Gastrocnemius medialis (tissue), 4 donors: ENCODE measurements around the gene KCNQ1. TPM values are rescaled to one million over a fixed set of nuclear protein-coding genes. Genes with fewer than 3 reads are reported as not detected.

ENCODE experiments used
- ATAC-seq, 2 donors: fragments of 150-250 bp; one replicate each; pipeline ENCODE4 v1.9.1; 2016
- DNase-seq, 2 donors: peaks; one replicate each; pipeline ENCODE4 v3.0.0-alpha.2; 2019
- H3K27ac ChIP-seq, 4 donors: fragments of 200-600 bp; sonication (generic); 1 replicate in 1 of 4; 2 replicates in 3 of 4; pipeline ENCODE4 v1.5.1; 2016 to 2018; ENCODE audit warnings: mild to moderate bottlenecking in 2 of 4, moderate library complexity in 1 of 4
- H3K27me3 ChIP-seq, 3 donors: fragments of 200-600 bp; sonication (generic) in 2 of 3; 1 replicate in 1 of 3; 2 replicates in 2 of 3; pipeline versions ENCODE4 v1.5.1 to v1.6.0; 2016 to 2019; ENCODE audit warnings: mild to moderate bottlenecking in 1 of 3, moderate library complexity in 1 of 3
- H3K36me3 ChIP-seq, 2 donors: fragments of 200-600 bp; sonication (generic) in 1 of 2; one replicate each; pipeline ENCODE4 v1.5.1; 2017 to 2018
- H3K4me1 ChIP-seq, 2 donors: fragments of 200-600 bp; sonication (generic) in 1 of 2; one replicate each; pipeline ENCODE4 v1.5.1; 2016 to 2017; ENCODE audit warnings: mild to moderate bottlenecking in 2 of 2
- H3K4me3 ChIP-seq, 4 donors: fragments of 200-600 bp; sonication (generic) in 3 of 4; 1 replicate in 1 of 4; 2 replicates in 3 of 4; pipeline ENCODE4 v1.5.1; 2016 to 2019; ENCODE audit warnings: mild to moderate bottlenecking in 2 of 4
- H3K9me3 ChIP-seq, 3 donors: fragments of 200-600 bp; sonication (generic) in 2 of 3; 1 replicate in 1 of 3; 2 replicates in 2 of 3; pipeline ENCODE4 v1.5.1; 2016 to 2019
- CTCF ChIP-seq, 5 experiments: fragments of 450-650 bp in 3 of 5; fragments of 200-600 bp in 2 of 5; sonication (generic) in 2 of 5; IDR thresholded peaks in 4 of 5; conservative IDR thresholded peaks in 1 of 5; 1 replicate in 4 of 5; 2 replicates in 1 of 5; pipeline ENCODE4 v1.5.1; 2016 to 2019; ENCODE audit warnings: antibody characterized with exemption in 5 of 5, mild to moderate bottlenecking in 3 of 5, moderate library complexity in 3 of 5
- POLR2A ChIP-seq, 2 donors: fragments of 450-650 bp; IDR thresholded peaks; one replicate each; pipeline ENCODE4 v1.6.1; 2017; ENCODE audit warnings: antibody characterized with exemption in 2 of 2, mild to moderate bottlenecking in 2 of 2, moderate library complexity in 2 of 2
- in situ Hi-C, 4 donors: fragments of 200-750 bp; cut with MboI; loops; one replicate each; pipeline versions ENCODE4 v1.15.0 to v1.8.0; 2017; ENCODE audit warnings: low sequenced_read_pairs in 4 of 4
- intact Hi-C: fragments of 100-400 bp; cut with DNase I; formaldehyde crosslinking; loops from one replicate; pipeline ENCODE4 v1.15.1; 2023; ENCODE audit warnings: low total_unique reads
- total RNA-seq, 4 donors: library from RNA; depleted of rRNA; stranded (reverse); fragments of >200 nt; gene quantifications; one replicate each; pipeline versions ENCODE4 v1.1.0 to v1.2.3, GENCODE V29; 2016

KCNQ1 gene
- total RNA-seq, 4 donors from 2014 or later = 0.15 to 1.00 (median 0.67) TPM

- in situ Hi-C loops (no loop called here), intact Hi-C loops (no loop called here)
- Histone ChIP-seq H3K27ac (no peak overlapping the region), H3K36me3 (no peaks in the 10 kb centered on the region), H3K27me3 (no peaks in the 10 kb centered on the region), H3K4me3 (no peak overlapping the region), H3K9me3 (no peaks in the 10 kb centered on the region), H3K4me1 (no peaks in the 10 kb centered on the region)
- no peak for ATAC-seq
- DNase-seq = no peak
- TF ChIP-seq POLR2A (IDR thresholded peaks at IDR 0.05) (no peak), CTCF (IDR thresholded peaks at IDR 0.05 in 4 of 5, conservative IDR thresholded peaks at IDR 0.05 in 1 of 5) (no peak)
These were observed 272.9 kb downstream of the KCNQ1 start for GRCh38 chr11:2717561-2718325.

- ATAC-seq (no peak), DNase-seq (no peak)
- intact Hi-C loops (no loop called here), in situ Hi-C loops (no loop called here)
- Histone ChIP-seq H3K4me3 (no peak overlapping the region), H3K36me3 (no peaks in the 10 kb centered on the region), H3K9me3 (no peaks in the 10 kb centered on the region), H3K4me1 (peaks cover 0 to 2% of the 10 kb centered on the region in 2 donors), H3K27me3 (no peaks in the 10 kb centered on the region), H3K27ac (no peak overlapping the region)
- TF ChIP-seq CTCF (IDR thresholded peaks at IDR 0.05 in 4 of 5, conservative IDR thresholded peaks at IDR 0.05 in 1 of 5) = no peak
- no peak for TF ChIP-seq POLR2A (IDR thresholded peaks at IDR 0.05)
These were observed 274.1 kb downstream of the KCNQ1 start for GRCh38 chr11:2718817-2719438.

- H3K4me1 ChIP-seq = peaks cover 5 to 7% of the 10 kb centered on the region in 2 donors
- no peak for TF ChIP-seq POLR2A (IDR thresholded peaks at IDR 0.05)
- TF ChIP-seq CTCF (IDR thresholded peaks at IDR 0.05 in 4 of 5, conservative IDR thresholded peaks at IDR 0.05 in 1 of 5) = no peak
- intact Hi-C loops = no loop called here
These were observed 275.2 kb downstream of the KCNQ1 start for GRCh38 chr11:2719831-2720590.

GRCh38 chr11:2721210-2721916 lies 276.6 kb downstream of the KCNQ1 start:
- no peak for ATAC-seq
- in situ Hi-C loops (no loop called here), intact Hi-C loops (no loop called here)
- H3K4me1 ChIP-seq = peaks cover 5 to 7% of the 10 kb centered on the region in 2 donors
- no peaks in the 10 kb centered on the region for H3K27me3 ChIP-seq
- H3K9me3 ChIP-seq = no peaks in the 10 kb centered on the region
- no peak overlapping the region for H3K4me3 ChIP-seq
- TF ChIP-seq POLR2A (IDR thresholded peaks at IDR 0.05) (no peak), CTCF (IDR thresholded peaks at IDR 0.05 in 4 of 5, conservative IDR thresholded peaks at IDR 0.05 in 1 of 5) (no peak)
- no peak overlapping the region for H3K27ac ChIP-seq
- DNase-seq = no peak
- no peaks in the 10 kb centered on the region for H3K36me3 ChIP-seq

More at GRCh38 chr11:2719831-2720590, 275.2 kb downstream of the KCNQ1 start:
- H3K4me3 ChIP-seq = no peak overlapping the region
- ATAC-seq (no peak), DNase-seq (no peak)
- in situ Hi-C loops = no loop called here
- H3K27me3 ChIP-seq = no peaks in the 10 kb centered on the region
- H3K9me3 ChIP-seq = no peaks in the 10 kb centered on the region
- H3K36me3 ChIP-seq = no peaks in the 10 kb centered on the region
- H3K27ac ChIP-seq = no peak overlapping the region
